Stimulated activated CD4-positive, alpha-beta T cell treated with anti-CD3 and anti-CD28 coated beads, Interleukin-12 subunit alpha, Interleukin-12 subunit beta, amount 100 ng/mL, for 24 hours (primary cell): ENCODE measurements around the gene CA10.

Source experiments
- DNase-seq, 2 experiments: peaks; one replicate each; pipeline ENCODE4 v3.0.0-alpha.2; 2020; ENCODE audit warnings: low read depth in 2 of 2

CA10 gene

DNA sequence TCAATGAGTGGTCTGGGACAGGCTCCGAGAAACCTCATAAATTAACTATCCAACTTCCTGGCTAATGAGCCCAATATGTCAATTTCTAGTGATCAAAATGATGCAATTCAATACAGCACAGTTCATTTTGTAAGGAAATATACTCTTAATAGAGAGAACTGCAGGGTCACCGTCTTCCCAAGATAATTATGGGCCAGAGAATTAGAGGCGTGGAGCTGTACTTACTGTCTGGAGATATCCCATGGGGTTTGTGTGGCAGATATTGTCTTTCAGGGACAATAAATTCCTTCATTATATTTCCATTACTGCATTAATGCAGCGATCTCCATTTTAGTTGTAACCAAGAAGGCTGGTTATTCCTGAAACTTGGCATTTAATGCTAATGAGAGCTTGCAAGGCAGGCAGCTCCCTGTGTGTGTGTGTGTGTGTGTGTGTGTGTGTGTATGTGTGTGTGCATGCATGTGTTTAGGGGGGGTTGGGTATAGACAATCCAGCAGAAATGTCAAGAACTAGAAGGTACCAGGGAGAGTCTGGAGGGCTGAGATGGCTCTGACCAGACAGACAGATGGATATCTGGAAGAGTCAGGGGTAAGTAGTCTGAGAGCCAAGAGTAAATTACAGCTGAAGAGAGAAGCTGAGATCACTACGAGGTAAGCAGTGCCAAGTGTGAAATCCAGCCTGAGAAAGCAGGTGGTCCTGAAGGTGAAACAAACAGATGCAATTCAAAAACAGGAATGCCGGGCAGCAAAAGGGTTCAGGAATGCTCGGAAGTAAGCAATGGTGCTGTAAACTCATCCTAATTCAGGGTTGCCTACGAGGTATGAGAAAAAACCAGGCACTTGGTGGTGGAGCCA lies 393.0 kb downstream of the CA10 start:
- no peak for DNase-seq

DNA sequence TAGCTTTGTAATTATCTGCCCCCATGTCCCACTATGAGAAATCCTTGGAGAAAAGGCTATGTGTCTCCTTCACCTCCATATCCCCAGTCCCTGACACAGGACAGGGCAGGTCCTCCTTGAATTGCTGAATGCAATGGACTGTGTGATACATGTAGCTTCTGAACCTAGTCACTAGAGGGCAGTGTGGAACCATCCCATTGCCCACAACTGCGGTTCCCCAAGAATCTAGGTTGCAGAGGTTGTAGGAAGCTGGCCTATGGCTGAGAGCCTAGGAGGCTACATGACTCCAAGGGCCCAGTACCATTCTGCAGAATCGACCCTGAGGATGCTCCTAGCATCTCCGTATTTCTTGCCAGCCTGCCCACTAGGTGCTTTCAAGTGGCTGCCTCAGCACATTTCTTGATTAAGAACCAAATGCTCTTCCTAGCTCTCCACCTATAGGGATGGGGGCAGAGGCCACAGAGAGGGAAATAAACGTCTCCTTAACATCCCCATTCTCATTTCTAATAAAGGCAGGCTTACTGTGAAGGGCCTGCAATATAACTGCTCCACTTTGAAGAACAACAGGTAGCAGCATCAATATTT lies 394.0 kb downstream of the CA10 start:
- DNase-seq = peak; percentile 1 to 12

DNA sequence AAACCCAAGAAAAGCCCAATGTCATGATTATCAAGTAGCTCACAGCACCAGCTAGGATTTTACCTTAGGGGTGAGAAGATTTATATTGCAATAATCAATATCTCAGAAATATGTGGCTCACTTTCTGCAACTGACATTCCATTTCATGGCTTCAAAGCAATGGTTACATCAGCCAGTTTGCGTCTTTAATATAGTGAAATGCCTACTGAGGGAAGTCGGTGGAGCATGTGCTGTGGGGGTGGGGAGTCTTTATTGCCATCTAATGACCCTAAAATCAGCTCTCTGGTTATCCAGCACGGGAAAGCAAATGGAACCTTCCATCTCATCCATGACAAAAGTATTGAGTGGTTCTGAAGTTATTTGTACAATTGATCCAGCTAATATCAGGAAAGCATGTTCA lies 395.5 kb downstream of the CA10 start:
- DNase-seq = no peak

DNA sequence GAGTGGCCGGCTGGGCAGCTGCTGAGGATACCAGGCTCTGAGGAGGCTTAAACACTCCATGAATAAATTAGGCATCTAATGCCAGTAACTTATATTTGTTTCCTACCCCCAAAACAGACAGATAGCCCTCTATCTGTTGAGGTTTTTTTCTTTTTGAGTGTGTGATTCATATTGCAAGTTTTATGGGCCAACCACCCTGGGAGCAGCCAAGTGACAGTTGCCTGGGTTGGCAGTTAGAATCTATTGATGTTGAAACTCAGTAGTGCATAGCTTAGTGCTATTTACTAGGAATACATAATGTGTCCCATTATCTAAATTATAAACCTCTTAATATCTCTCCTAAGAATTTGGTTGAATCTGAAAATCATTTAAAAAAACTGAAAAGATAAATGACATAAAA lies 397.4 kb downstream of the CA10 start:
- DNase-seq = no peak

DNA sequence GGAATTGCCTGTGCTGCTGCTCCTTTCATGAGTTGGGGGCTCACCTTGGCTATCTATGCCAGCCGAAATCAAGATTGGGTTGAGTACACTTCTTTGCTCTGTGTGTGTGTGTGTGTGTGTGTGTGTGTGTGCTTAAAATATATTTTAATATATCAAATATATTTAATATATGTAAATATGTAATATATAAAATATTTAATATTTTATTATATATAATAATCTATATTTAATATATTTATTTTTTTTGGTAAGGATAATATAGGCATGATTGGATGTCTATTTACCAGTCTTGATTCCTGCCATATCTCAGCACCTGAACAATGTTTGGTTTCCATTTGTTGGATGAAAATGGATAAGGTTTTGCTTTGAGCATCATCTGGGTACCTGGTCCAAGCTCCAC lies 399.3 kb downstream of the CA10 start:
- no peak for DNase-seq

DNA sequence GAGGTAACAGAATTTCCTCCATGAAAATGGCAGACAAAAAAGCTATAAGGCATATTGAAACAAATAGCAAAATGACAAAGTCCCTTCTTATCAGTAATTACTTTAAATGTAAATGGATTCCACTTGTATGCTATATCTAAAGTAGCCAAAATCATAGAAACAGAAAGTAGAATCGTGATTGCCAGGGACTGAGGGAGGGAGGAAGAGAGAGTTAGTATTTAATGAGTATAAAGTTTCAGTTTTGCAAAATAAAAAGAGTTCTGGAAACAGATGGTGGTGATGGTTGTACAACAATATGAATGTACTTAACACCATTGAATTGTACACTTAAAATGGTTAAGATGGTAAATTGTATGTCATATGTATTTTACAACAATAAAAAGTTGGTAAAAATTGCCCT lies 407.4 kb downstream of the CA10 start:
- DNase-seq = no peak

DNA sequence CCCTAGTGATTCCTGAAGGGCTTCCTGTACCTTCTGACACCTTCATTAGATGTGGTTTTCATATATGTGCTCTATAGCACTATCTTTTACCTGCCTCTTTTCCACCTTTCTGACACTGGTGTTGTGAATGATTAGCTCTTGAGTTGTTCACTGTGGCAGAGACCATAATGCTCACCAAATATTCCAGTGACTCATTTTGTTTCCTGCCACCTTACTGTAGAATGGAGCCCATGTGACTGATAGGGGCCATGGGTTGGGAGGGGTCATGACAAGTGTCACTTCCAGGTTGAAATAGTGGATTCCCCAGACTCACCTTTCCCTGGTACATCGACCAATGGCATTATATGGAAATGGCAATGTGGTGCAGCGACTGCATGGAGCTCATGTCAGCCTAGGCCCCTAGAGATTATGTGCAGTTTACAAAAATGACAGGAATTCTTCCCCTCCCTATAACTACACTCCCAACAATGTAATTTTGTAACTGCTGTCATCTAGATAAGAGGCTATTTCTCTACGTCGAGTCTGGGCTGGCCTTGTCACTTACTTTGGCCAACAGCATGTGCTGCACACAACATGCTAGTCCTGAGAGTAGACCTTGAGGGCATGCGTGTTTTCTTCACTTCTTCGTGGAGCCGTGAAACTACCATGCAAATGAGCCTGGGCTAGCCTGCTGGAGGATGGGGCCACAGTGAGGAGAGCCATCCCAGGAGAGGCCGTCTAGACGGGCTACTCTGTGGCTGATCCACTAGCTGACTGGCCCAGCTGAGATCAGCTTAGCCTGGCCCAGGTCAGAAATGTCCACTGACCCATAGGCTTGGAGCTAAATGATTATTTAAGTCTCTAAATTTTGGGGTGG lies 409.5 kb downstream of the CA10 start:
- DNase-seq = no peak

DNA sequence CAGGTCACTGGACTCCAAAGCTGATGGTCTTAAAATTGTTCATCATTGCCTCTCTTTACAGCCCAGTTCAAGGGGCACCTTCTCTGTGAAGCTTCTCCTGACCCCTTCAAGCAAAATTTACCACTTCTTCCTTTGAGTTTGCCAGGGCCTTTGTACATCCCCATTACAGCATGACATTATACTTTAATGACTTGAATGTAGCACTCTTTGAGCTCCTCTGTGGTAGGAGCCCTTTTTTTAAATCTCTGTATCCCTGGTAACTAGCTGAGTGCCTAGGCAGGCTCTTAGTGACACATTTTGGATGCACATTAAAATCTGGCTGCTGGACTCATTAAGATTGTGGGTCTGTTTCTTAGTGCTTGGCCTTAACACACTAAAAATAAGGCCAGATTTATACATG lies 412.1 kb downstream of the CA10 start:
- no peak for DNase-seq

DNA sequence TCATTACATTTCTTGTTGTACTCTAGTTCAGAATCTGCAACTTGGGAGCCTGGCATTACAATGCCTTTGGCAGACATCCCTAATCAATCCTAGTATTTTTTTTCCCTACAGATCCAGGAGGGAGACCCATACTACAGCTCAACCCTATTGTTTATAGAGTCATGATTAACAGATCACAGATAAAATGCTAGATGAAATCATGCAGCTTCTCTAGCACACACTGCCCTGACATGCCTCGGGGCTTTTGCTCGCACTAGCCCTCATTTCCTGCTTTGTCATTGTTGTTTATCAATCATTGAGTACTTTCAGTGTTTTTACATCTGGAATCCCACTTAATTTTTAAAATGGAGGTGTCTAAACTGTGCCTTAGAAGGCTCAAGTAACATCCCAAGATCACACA lies 412.5 kb downstream of the CA10 start:
- no peak for DNase-seq

DNA sequence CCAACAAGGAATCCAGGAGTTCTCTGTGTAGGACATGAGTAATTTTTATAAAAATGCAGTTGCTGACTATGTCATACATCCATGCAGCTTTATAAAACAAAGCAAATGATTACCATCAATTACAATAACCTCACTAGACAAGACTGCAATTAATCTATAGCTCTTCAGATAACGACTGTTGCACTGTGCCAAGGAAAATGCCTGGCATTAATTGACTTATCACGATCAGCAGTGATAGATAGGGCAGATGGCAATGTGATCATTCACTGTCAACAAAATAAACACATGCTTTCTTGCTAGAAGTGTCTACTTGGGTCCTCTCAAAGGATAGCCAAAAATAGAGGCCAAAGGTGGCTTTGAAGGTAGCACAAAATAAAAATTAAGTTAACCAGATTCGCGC lies 415.0 kb downstream of the CA10 start:
- DNase-seq = no peak

DNA sequence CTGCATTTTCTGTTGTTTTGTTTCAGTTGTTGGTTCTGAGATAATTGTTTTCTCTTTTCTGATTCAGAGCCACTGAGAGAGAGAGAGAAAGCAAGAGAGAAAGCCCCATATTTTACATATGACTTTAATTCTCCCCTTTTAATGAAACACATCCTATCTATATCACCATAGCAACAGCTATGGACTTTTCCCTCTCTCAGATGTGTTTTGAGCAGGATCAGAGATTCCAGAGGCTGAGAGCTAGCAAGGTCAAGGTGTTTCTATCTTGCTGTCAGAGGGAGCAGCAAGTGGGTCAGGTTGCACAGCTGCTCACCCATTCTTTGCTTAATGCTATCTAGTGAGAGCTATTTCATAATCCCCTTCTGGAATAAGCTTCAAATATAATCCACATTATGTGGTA lies 415.9 kb downstream of the CA10 start:
- no peak for DNase-seq

DNA sequence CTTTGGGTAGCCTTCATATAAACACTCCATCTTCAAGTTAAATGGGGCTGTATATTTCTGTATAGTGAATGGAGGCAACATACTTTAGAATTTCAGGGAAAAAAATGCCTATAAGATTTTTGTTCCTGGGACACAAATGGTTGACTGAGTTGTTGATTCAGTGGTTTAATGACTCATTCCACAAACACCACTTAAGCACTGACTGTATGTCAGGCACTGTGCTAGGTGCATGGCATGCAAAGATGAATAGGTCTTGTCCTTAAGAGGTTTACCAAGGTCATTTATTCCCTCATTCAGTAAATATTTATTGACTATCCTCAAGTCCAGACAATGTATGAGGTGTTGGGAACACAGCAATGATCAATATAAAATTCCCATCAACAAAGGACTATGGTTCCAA lies 417.1 kb downstream of the CA10 start:
- no peak for DNase-seq

DNA sequence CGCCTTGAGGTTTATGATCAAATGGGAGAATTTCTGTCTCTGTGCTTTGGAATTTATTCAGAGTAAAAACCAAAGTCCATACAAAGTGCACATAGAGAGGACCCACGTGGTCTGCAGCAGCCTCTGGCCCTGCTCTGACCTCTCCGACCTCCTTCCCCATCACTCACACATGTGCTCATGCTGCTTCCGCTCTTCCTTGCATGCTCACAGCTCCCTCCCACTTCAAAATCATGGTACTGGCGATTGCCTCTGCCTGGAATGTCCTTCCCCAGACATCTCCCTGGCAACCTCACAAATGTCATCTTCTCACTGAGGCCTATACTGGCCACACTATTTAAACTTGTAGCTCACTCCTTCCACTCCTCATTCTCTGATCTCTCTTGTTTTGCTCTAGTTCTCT lies 418.0 kb downstream of the CA10 start:
- no peak for DNase-seq

DNA sequence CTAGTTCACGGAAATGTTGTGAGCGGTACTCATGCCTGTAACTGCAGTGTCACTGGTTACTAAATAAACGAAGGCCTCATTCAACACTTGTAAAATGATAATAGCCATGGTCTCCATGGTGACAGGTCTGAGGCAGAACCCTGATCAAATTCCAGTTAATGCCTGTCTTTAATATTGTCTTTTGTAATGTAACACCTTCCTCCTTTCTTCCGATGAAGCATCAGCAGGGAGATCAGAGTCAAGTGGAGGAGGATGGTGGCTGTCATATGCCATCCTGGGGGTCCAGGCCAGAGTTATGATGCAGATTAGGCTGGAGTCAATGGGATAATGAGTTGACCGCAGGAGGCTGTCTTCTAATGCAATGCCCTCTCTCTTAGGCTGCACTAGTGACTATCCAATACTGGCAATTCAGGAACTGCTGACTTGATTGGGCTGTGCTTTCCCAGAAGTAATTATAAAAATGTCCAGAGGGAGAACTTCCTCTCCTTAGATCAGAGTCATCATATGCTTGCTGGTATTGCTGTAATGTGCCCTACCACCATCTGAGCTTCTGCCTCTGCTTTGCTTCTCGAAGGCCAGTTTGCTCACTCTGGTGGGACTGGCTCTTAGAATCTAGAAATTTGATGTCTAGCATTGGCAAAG lies 419.1 kb downstream of the CA10 start:
- DNase-seq = no peak

DNA sequence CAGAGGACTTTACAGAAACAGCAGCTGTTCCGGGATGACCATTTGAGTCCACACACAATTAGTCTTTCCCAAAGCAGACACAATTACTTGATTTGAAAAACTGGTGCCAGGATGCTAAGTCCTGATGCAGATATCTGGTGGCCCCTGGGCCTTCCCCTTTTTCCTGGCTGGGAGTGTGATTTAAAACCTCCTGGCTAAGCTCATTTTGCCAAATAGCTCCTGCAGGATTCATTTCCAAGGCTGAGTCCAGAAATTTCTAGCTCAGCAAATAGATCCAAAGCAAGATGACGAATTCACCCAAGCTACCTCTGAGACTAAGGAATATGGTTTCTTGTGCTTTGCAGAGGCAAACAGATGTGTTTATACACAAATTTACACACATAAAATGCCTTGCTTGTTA lies 422.2 kb downstream of the CA10 start:
- DNase-seq = no peak

DNA sequence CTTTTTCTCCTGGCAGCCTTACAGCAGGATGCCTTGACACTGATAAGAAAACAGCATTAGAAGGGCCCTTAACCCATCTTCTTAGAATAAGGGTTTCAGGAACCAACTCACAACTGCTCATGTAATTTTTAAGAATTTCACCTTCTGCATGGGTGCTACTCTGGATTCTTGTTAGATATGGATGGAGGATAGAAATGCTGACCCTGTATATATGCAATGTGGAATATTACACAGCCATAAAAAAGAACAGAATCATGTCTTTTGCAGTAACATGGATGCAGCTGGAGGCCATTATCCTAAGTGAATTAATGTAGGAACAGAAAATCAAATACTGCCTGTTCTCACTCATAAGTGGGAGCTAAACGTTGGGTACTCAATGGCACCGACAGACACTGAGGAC lies 423.5 kb downstream of the CA10 start:
- DNase-seq = no peak

DNA sequence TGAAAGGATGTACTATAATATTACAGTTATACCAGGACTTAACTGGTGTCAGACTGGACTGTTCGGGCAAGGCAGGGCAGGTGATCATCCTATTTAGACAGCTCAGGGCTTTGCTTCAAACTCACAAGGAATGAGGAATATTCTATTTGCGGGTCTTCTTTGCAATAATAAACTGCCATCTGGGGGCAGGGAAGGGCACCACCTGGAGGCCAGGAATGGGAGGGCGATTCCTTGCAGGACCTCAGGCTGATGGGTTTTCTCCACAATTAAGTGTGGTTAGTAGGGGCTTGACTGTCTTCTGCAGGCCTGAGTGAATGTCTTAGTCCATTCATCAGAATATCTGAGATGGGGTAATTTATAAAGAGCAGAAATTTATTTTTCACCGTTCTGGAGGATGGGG lies 424.1 kb downstream of the CA10 start:
- DNase-seq = peak in 1 of 2 experiments; percentile 7

DNA sequence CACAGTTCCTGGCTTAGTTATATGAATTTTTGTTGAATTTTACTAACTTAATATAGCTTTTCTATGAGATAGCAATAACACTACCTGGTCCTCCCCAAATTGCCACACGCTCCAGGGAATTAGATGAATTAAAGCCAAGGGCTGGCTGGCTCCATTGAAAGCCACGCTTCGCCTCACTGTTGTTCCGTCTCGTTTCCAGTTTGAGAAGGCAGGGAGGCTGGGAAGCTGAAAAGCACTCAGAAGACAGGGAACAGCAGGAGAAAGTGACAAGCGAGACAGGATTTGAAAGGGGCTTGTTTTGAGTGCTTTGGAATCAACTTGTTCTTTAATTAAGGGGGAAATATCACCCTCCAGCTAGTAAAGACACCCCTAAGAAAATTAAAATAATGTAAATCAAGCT lies 425.3 kb downstream of the CA10 start:
- DNase-seq = no peak

DNA sequence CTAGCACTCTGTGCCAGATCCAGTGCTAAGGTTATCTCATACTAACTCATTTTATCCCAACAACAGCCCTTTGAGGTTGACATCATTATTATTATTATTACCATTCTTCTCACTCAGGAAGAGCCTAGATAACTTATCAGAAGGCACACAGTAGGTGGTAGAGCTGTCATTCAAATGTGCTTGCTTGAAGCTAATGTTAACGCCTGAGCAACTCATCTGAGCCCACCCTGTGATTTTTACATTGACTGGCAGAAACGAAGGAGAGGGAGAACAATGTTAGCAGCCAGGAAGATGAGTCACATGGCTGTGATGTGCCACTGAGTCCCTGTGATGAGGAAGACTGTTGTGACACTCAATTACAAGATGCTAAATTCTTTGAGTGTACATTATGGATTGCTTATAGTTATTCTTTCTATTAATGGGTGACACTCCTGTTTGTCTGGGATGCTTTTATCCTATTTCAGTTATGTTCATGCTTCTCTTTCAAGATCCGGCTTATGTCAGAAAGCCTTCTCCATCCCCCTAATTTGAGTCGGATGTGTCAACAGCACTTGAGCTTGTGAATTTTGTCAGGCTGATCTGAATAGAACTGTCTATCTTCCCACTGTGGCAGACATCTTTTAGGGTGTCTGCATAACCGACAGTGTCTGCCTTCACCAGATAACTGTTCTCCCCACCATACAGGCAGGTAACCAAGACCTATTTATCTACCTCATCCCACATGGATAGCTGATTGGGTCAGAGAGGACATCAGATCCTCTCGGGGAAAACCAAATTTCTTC lies 426.4 kb downstream of the CA10 start:
- no peak for DNase-seq

DNA sequence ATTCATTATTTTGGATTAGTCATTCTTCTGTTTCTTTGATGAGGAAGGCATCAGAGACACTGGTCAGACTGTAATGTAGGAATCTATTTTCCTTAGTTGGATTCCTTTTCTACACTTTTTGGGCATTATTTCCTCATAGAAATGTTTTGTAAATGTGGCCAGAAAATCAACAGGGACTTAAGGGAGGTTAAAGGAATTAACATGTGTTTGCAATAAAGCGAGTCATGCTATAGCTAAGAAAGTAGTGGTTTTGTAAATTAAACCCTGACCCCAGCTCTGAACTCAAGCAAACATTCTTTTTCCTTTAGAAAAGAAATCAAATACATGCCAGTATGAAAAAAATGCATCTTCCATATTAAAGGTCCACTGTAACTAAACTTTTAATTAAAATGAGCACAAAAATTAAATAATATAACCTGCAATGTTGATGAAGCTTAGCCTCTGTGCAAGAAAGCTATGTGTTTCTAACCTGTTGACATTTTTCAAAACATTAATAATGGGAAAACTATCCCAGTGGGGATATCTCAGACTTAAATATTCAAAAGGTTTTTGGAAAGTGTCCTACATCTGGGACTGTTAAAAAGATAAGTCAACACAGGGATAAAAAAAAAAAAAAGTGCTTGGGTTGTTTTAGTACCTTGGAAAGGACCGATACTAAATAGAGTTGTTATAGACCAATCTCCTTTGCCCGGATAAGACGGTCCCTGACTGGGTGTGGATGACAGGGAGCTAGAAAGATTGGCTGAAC lies 428.0 kb downstream of the CA10 start:
- no peak for DNase-seq

DNA sequence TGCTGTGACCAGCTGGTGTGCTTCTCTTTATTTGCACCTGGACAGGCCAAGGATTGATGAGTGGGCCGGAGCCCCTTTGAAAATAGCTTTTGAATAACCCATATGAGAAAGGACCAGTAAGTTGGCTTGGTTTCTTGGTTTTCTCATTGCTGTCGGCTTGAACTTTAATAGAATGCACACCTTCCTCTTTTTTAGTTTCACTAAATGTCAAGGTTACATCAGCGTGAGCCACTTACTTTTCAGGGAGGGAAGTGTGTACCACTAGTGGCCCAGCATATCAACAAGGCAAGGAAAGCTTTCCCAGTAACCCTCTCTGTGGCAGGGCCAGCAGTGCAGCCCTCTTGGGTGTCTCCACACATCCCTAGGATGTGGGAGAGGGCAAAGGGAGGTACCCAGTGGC lies 433.3 kb downstream of the CA10 start:
- no peak for DNase-seq
